ENCODE results near the gene RAD9A. TPM values are rescaled to one million over a fixed set of nuclear protein-coding genes. Genes with fewer than 3 reads are reported as not detected.

The RAD9A gene
- total and polyA plus RNA-seq, 2 of the 4 experiments (the other 2 are of a cell fraction): 2.0 to 10.3 TPM

DNA sequence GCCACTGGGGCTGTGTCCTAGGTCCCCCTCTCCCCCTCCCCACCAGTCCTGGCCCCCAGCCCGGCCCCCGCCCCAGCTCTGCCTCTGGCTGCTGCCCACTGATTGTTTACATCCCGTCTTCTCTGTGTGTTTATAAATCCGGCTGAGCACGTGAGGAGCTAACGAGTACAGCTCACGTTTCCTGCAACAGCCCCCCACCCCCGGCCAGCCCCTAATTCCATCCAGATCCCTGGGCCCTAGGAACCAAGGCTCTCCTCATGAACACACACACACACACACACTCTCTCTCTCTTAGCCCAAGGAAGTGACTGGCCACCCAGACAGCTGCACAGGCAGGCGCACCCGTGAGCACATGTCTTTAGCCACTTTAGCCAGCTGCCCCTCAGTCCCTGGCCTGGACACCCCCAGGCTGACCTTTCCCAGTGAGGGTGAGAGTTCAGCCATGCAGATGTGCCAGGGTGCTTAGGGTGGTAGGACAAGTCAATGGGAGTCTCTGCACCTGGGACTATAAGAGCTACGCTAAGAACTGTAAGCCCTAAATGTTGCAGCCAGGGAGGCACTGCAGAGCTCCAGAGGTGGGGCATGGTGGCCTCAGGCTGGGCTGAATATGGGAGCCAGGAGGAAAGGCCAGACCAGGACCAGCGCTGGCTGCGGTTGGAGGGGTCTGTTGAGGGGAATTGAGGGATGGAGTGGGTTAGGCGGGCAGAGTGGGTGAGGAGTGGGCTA lies 21.3 kb upstream of the RAD9A start:
- peaks cover 60% of the 10 kb centered on the region for H4K20me1 ChIP-seq (ENCODE audit: insufficient read depth, low read length)
- H3K9me3 ChIP-seq (ENCODE audit: control insufficient read depth, insufficient read depth, low read length): no peaks in the 10 kb centered on the region
- H3K79me1 ChIP-seq (ENCODE audit: low read depth in 1 of 2, low read length in 2 of 2): peaks cover 5 to 64% of the 10 kb centered on the region in 2 experiments; a peak in 3 of 4 replicates
- DNase-seq (peak; percentile 87), ATAC-seq (ENCODE audit: low read depth) (peak; percentile 6; the same call in 1 of the 2 replicates)
- H3K4me2 ChIP-seq (ENCODE audit: low read depth, low read length): peak overlapping the region; percentile 71
- peaks cover 9% of the 10 kb centered on the region; the same call in 1 of the 2 replicates for H3K36me3 ChIP-seq (ENCODE audit: control insufficient read depth, insufficient read depth, low read length)
- H2BK120ac ChIP-seq (ENCODE audit: low read depth, low read length): peak overlapping the region; percentile 83
- ChIA-PET POLR2A (ENCODE audit: unreplicated experiment) (interaction anchor here (1.2 kb wide), 2 partner anchors 17 to 25 kb away, joined by 3 read pairs; partner anchors contain the start of gene POLD4), CTCF (interaction anchor here (0.6 to 2.3 kb wide), 6 partner anchors 10 to 25 kb away, joined by 3 to 15 read pairs (median 8); partner anchors contain the start of gene POLD4)
- H3K27ac ChIP-seq (ENCODE audit: insufficient read depth, low read length): peak overlapping the region; percentile 82
- no TSS peak for BruUV-seq (replicated peaks)
- H3K4me1 ChIP-seq (ENCODE audit: control insufficient read depth, insufficient read depth, low read length): peaks cover 61% of the 10 kb centered on the region
- peak overlapping the region; percentile 89 for H3K14ac ChIP-seq (replicated peaks; ENCODE audit: low read depth, low read length)
- peak overlapping the region; percentile 29 for H2AFZ ChIP-seq (replicated peaks; ENCODE audit: low read length, poor library complexity)
- H2AK5ac ChIP-seq (ENCODE audit: low read depth, low read length): peak overlapping the region; percentile 98
- peak overlapping the region; percentile 58 for H3K18ac ChIP-seq (ENCODE audit: low read depth, low read length)
- H4K5ac ChIP-seq (ENCODE audit: low read depth, low read length): peak overlapping the region; percentile 1
- H2BK20ac ChIP-seq (ENCODE audit: low read depth, low read length): peak overlapping the region; percentile 44; the same call in 1 of the 2 replicates
- peak overlapping the region; percentile 73 for H3K9ac ChIP-seq (ENCODE audit: low read depth, low read length)
- H4K8ac ChIP-seq (ENCODE audit: low read depth in 2 of 2, low read length in 2 of 2): peak overlapping the region; percentile 24 to 78; a peak in 3 of 4 replicates
- H3K4ac ChIP-seq (ENCODE audit: low read depth, low read length): peak overlapping the region; percentile 92
- 0 out of 2 replicates have a peak overlapping the region, but pooled peaks have one; percentile 6 for H3K56ac ChIP-seq (ENCODE audit: extremely low read depth, insufficient read depth, low read length)
- H3K27me3 ChIP-seq (ENCODE audit: control insufficient read depth, insufficient read depth, low read length): no peaks in the 10 kb centered on the region
- peak overlapping the region; percentile 77 for H2BK5ac ChIP-seq (ENCODE audit: low read depth, low read length, poor library complexity, severe bottlenecking)
- peak overlapping the region; percentile 36; the same call in 1 of the 3 replicates for H2BK15ac ChIP-seq (ENCODE audit: low read depth, low read length)
- intact Hi-C loops (cut with micrococcal nuclease) (loop anchor here (2.0 kb wide), 1 partner anchor 14 kb away; no protein-coding TSS in a partner anchor), dilution Hi-C loops (cut with HindIII; ENCODE audit: low sequenced_read_pairs, unreplicated experiment) (no loop called here), in situ Hi-C loops (cut with MboI; ENCODE audit: low sequenced_read_pairs) (no loop called here)
- no peak overlapping the region; the same call in 1 of the 2 replicates for H3K4me3 ChIP-seq (ENCODE audit: insufficient read depth, low read depth, low read length)
- peak overlapping the region; percentile 88 for H4K91ac ChIP-seq (ENCODE audit: insufficient read depth, low read depth, low read length)
- H2AK9ac ChIP-seq (replicated peaks; ENCODE audit: low read depth, low read length, poor library complexity): peak overlapping the region; percentile 81
- WGBS, 2 experiments (ENCODE audit: extremely low coverage in 2 of 2, insufficient read length in 1 of 2): 0% methylated on average over 2 of the region's 14 CpGs; no CpG with 5 or more reads in 1 of the 2 experiments
- H3K9me1 ChIP-seq (ENCODE audit: insufficient read depth, low read length): peaks cover 43% of the 10 kb centered on the region
- H3K23ac ChIP-seq (ENCODE audit: low read depth, low read length): peak overlapping the region; percentile 99
- TF ChIP-seq MAFK (IDR thresholded peaks at IDR 0.05; ENCODE audit: low read depth, low read length) (no peak), RAD21 (IDR thresholded peaks at IDR 0.05; ENCODE audit: low read length) (no peak), CEBPB (IDR thresholded peaks at IDR 0.05; ENCODE audit: low read depth, low read length) (no peak), NFE2L2 (IDR thresholded peaks at IDR 0.05; ENCODE audit: low read depth, low read length) (no peak), FOS (IDR thresholded peaks at IDR 0.05; ENCODE audit: low read depth, low read length) (no peak), SMC3 (IDR thresholded peaks at IDR 0.05; ENCODE audit: low read depth, low read length) (no peak), POLR2A (IDR thresholded peaks at IDR 0.05; ENCODE audit: low read depth, low read length) (no peak), CHD1 (IDR thresholded peaks at IDR 0.05; ENCODE audit: low read depth, low read length) (no peak), MAZ (IDR thresholded peaks at IDR 0.05; ENCODE audit: borderline replicate concordance, low read depth, low read length) (peak; percentile 75; the same call in 1 of the 2 replicates), MXI1 (IDR thresholded peaks at IDR 0.05; ENCODE audit: borderline replicate concordance, low read depth, low read length) (peak; percentile 83), RFX5 (IDR thresholded peaks at IDR 0.05; ENCODE audit: low read depth, low read length) (no peak), RCOR1 (IDR thresholded peaks at IDR 0.05; ENCODE audit: insufficient replicate concordance, low read length) (no peak), BHLHE40 (IDR thresholded peaks at IDR 0.05; ENCODE audit: low read depth, low read length) (peak; percentile 98)
- TF ChIP-seq, protein P1, sequence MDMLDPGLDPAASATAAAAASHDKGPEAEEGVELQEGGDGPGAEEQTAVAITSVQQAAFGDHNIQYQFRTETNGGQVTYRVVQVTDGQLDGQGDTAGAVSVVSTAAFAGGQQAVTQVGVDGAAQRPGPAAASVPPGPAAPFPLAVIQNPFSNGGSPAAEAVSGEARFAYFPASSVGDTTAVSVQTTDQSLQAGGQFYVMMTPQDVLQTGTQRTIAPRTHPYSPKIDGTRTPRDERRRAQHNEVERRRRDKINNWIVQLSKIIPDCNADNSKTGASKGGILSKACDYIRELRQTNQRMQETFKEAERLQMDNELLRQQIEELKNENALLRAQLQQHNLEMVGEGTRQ (IDR thresholded peaks at IDR 0.05; ENCODE audit: low read depth, low read length): peak; percentile 72
- TF ChIP-seq, protein P2, sequence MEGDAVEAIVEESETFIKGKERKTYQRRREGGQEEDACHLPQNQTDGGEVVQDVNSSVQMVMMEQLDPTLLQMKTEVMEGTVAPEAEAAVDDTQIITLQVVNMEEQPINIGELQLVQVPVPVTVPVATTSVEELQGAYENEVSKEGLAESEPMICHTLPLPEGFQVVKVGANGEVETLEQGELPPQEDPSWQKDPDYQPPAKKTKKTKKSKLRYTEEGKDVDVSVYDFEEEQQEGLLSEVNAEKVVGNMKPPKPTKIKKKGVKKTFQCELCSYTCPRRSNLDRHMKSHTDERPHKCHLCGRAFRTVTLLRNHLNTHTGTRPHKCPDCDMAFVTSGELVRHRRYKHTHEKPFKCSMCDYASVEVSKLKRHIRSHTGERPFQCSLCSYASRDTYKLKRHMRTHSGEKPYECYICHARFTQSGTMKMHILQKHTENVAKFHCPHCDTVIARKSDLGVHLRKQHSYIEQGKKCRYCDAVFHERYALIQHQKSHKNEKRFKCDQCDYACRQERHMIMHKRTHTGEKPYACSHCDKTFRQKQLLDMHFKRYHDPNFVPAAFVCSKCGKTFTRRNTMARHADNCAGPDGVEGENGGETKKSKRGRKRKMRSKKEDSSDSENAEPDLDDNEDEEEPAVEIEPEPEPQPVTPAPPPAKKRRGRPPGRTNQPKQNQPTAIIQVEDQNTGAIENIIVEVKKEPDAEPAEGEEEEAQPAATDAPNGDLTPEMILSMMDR (conservative IDR thresholded peaks at IDR 0.05; ENCODE audit: low read depth, low read length): no peak
